Measurements from ENCODE around the gene TRAP1.

Gene TRAP1

GRCh38 chr16:3675601-3676130 lies 41.7 kb downstream of the TRAP1 start:
- Histone ChIP-seq H3K4me1 (ENCODE audit: low read length) (no peaks in the 10 kb centered on the region), H3K79me2 (ENCODE audit: low read length) (no peaks in the 10 kb centered on the region), H4K20me1 (ENCODE audit: insufficient read depth, low read length) (no peaks in the 10 kb centered on the region), H3K27ac (ENCODE audit: low read length) (no peak overlapping the region), H3K9ac (ENCODE audit: low read length) (no peak overlapping the region), H3K36me3 (replicated peaks; ENCODE audit: low read depth, low read length) (peaks cover 38% of the 10 kb centered on the region), H3K4me2 (ENCODE audit: low read length) (no peak overlapping the region), H3K9me3 (ENCODE audit: insufficient read depth, low read length) (no peaks in the 10 kb centered on the region), H3K4me3 (ENCODE audit: low read length) (no peak overlapping the region), H3K27me3 (ENCODE audit: low read depth, low read length) (no peaks in the 10 kb centered on the region), H2AFZ (ENCODE audit: low read depth, low read length) (no peak overlapping the region)
- TF ChIP-seq EZH2phosphoT487 (IDR thresholded peaks at IDR 0.05; ENCODE audit: low read depth) (no peak), CTCF (IDR thresholded peaks at IDR 0.05; ENCODE audit: low read depth, low read length) (no peak)

GRCh38 chr16:3674513-3675295 lies 42.6 kb downstream of the TRAP1 start:
- Histone ChIP-seq H3K9me3 (ENCODE audit: insufficient read depth, low read length) (no peaks in the 10 kb centered on the region), H3K4me2 (ENCODE audit: low read length) (no peak overlapping the region), H3K4me3 (ENCODE audit: low read length) (no peak overlapping the region), H4K20me1 (ENCODE audit: insufficient read depth, low read length) (no peaks in the 10 kb centered on the region), H3K9ac (ENCODE audit: low read length) (no peak overlapping the region), H3K27ac (ENCODE audit: low read length) (no peak overlapping the region), H3K4me1 (ENCODE audit: low read length) (no peaks in the 10 kb centered on the region), H3K36me3 (replicated peaks; ENCODE audit: low read depth, low read length) (peaks cover 34% of the 10 kb centered on the region), H2AFZ (ENCODE audit: low read depth, low read length) (no peak overlapping the region), H3K27me3 (ENCODE audit: low read depth, low read length) (no peaks in the 10 kb centered on the region), H3K79me2 (ENCODE audit: low read length) (no peaks in the 10 kb centered on the region)
- TF ChIP-seq CTCF (IDR thresholded peaks at IDR 0.05; ENCODE audit: low read depth, low read length): no peak
- no peak for TF ChIP-seq EZH2phosphoT487 (IDR thresholded peaks at IDR 0.05; ENCODE audit: low read depth)

DNA sequence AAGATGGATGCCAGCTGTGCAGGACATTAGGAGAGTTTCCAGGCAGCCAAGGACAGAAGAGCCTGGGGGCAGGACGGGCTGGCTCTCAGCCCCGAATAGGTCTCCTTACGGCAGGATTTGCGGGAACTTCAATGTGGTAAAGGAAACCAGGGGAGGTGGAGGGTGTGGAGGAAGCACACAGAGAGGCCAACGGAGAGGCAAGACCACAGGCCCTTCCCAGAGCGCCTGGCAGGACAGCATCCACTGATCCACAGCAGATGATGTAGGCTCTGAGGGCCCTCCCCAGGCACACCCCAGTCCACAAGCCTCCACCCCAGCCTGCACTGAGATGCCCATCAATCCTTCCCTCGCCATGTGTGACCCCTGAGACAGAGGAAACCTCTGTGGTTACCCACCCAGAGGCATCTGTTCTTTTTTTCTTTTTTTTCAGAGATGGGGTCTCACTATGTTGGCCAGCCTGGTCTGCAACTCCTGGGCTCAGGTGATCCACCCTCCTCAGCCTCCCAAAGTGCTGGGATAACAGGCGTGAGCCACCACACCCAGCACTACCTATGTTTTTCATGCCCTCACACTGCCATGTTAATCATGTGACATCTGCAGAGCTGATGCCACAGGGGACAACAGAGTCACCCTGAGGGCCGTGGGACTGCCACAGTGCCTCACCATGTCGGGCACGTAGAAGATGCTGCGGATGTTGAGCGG lies 43.5 kb downstream of the TRAP1 start:
- H4K20me1 ChIP-seq (ENCODE audit: insufficient read depth, low read length): no peaks in the 10 kb centered on the region

More for the DNA sequence above, 43.5 kb downstream of the TRAP1 start:
- H3K4me3 ChIP-seq (ENCODE audit: low read length): no peak overlapping the region
- no peak overlapping the region for H3K9ac ChIP-seq (ENCODE audit: low read length)
- H3K27me3 ChIP-seq (ENCODE audit: low read depth, low read length): no peaks in the 10 kb centered on the region
- H3K4me2 ChIP-seq (ENCODE audit: low read length): no peak overlapping the region
- H3K27ac ChIP-seq (ENCODE audit: low read length): no peak overlapping the region
- no peak for TF ChIP-seq CTCF (IDR thresholded peaks at IDR 0.05; ENCODE audit: low read depth, low read length)
- TF ChIP-seq EZH2phosphoT487 (IDR thresholded peaks at IDR 0.05; ENCODE audit: low read depth): no peak
- peaks cover 38% of the 10 kb centered on the region for H3K36me3 ChIP-seq (replicated peaks; ENCODE audit: low read depth, low read length)
- H2AFZ ChIP-seq (ENCODE audit: low read depth, low read length): no peak overlapping the region
- H3K4me1 ChIP-seq (ENCODE audit: low read length): no peaks in the 10 kb centered on the region
- H3K9me3 ChIP-seq (ENCODE audit: insufficient read depth, low read length): no peaks in the 10 kb centered on the region
- no peaks in the 10 kb centered on the region for H3K79me2 ChIP-seq (ENCODE audit: low read length)
